PC-9 (cell line): ENCODE results near the gene EBNA1BP2.

Experiments
- CTCF ChIP-seq: fragments of 200-600 bp; sonication (generic); conservative IDR thresholded peaks from 2 replicates; pipeline ENCODE4 v1.6.1; 2017; ENCODE audit warnings: mixed run types, antibody characterized with exemption, mild to moderate bottlenecking, moderate library complexity
- EZH2 ChIP-seq: fragments of 200-600 bp; sonication (generic); IDR thresholded peaks from 2 replicates; pipeline ENCODE4 v1.8.0; 2017; ENCODE audit warnings: antibody characterized with exemption, low read depth

GRCh38 chr1:43204394-43204793 lies 32.3 kb upstream of the EBNA1BP2 start:
- TF ChIP-seq CTCF: no peak
- no peak for TF ChIP-seq EZH2
